Kidney (tissue), 14 donors: Measurements from ENCODE around the gene SAMMSON. TPM values are rescaled to one million over a fixed set of nuclear protein-coding genes. Genes with fewer than 3 reads are reported as not detected.

Experiments
- DNase-seq, 5 donors: peaks; one replicate each; pipeline ENCODE4 v3.0.0-alpha.2; 2013 to 2020
- FAIRE-seq: peaks from 2 replicates; lab custom pipeline; 2012; peaks lifted over from hg19 to GRCh38; lab: Jason Lieb, UNC
- H3K27ac ChIP-seq, 2 donors: one replicate each; pipeline ENCODE4 v1.7.0; 2013; ENCODE audit warnings: low read depth in 2 of 2, low read length in 2 of 2, inconsistent platforms in 1 of 2
- H3K27me3 ChIP-seq: one replicate; pipeline ENCODE4 v1.7.1; 2013; ENCODE audit warnings: low read length, inconsistent platforms; ENCODE audit not compliant: control insufficient read depth, insufficient read depth
- H3K36me3 ChIP-seq, 3 donors: one replicate each; pipeline versions ENCODE4 v1.7.0 to v1.7.1; 2013; ENCODE audit warnings: low read length in 3 of 3, control low read depth in 1 of 3, inconsistent platforms in 1 of 3; ENCODE audit not compliant: insufficient read depth in 3 of 3, control insufficient read depth in 2 of 3
- H3K4me1 ChIP-seq, 3 donors: one replicate each; pipeline versions ENCODE4 v1.7.0 to v1.7.1; 2013; ENCODE audit warnings: low read length in 3 of 3, inconsistent platforms in 1 of 3, low read depth in 1 of 3; ENCODE audit not compliant: control insufficient read depth in 2 of 3, insufficient read depth in 2 of 3
- H3K4me3 ChIP-seq, 3 donors: one replicate each; pipeline versions ENCODE4 v1.7.0 to v1.8.1; 2013; ENCODE audit warnings: low read length in 3 of 3, control low read depth in 1 of 3, inconsistent platforms in 1 of 3
- H3K9ac ChIP-seq, 3 donors: one replicate each; pipeline versions ENCODE4 v1.7.0 to v1.7.1; 2013; ENCODE audit warnings: low read length in 3 of 3, control low read depth in 1 of 3, inconsistent platforms in 1 of 3
- H3K9me3 ChIP-seq, 3 donors: one replicate each; pipeline versions ENCODE4 v1.7.0 to v1.7.1; 2013; ENCODE audit warnings: low read length in 3 of 3, control low read depth in 1 of 3, inconsistent platforms in 1 of 3; ENCODE audit not compliant: control insufficient read depth in 2 of 3, insufficient read depth in 1 of 3
- CTCF ChIP-seq: IDR thresholded peaks from 3 replicates; pipeline ENCODE4 v1.5.1; 2012; ENCODE audit warnings: mild to moderate bottlenecking, moderate library complexity, borderline replicate concordance; ENCODE audit not compliant: insufficient read depth; ENCODE audit errors: extremely low read depth
- intact Hi-C: fragments of 100-400 bp; cut with DNase I; formaldehyde crosslinking; loops from one replicate; pipeline ENCODE4 v1.11.1; 2022
- polyA plus RNA-seq: library from polyadenylated mRNA; stranded (reverse); fragments of 350-450 nt; fragmentation: Illumina TruSeq; extraction: RNeasy Lipid Tissue Mini Kit (QIAGEN cat#74804); gene quantifications from one replicate; pipeline ENCODE4 v1.2.3, GENCODE V29; 2014; ENCODE audit warnings: low read depth, low replicate concordance; ENCODE audit not compliant: insufficient read depth
- total RNA-seq: library from RNA; stranded (reverse); fragmentation: NEBNext Ultra II Directional; extraction: Animal tissue kit (Norgen Biotek cat#: 25700); gene quantifications from one replicate; pipeline ENCODE4 v1.2.1, GENCODE V29; 2021
- donor health status: control.
- donor health status: control.
- donor health status: control.
- donor health status: control.
- donor health status: control.
- donor health status: DM: yes; HTN: yes; CAD: no.
- donor health status: Normal renal cell carcinoma (clear cell type).

The SAMMSON gene
- total and polyA plus RNA-seq, 2 donors from 2014 or later: 0.98 TPM; not detected in 1

- Histone ChIP-seq H3K36me3 (no peaks in the 10 kb centered on the region), H3K27me3 (no peaks in the 10 kb centered on the region), H3K9me3 (no peaks in the 10 kb centered on the region), H3K4me1 (no peaks in the 10 kb centered on the region), H3K4me3 (no peak overlapping the region), H3K27ac (no peak overlapping the region), H3K9ac (no peak overlapping the region)
- DNase-seq (no peak), FAIRE-seq (no peak)
- no peak for TF ChIP-seq CTCF
- intact Hi-C loops: no loop called here
Observed at GRCh38 chr3:70094197-70094596, 94.7 kb downstream of the SAMMSON start.

- no peaks in the 10 kb centered on the region for H3K9me3 ChIP-seq
- no peak overlapping the region for H3K27ac ChIP-seq
- no peaks in the 10 kb centered on the region for H3K36me3 ChIP-seq
- H3K27me3 ChIP-seq: no peaks in the 10 kb centered on the region
- FAIRE-seq (no peak), DNase-seq (no peak)
- no peak overlapping the region for H3K9ac ChIP-seq
- H3K4me3 ChIP-seq: no peak overlapping the region
- intact Hi-C loops: no loop called here
- H3K4me1 ChIP-seq: no peaks in the 10 kb centered on the region
- no peak for TF ChIP-seq CTCF
Observed at GRCh38 chr3:70095260-70095659, 95.7 kb downstream of the SAMMSON start.

GRCh38 chr3:70096376-70097066 lies 97.0 kb downstream of the SAMMSON start:
- H3K36me3 ChIP-seq: no peaks in the 10 kb centered on the region
- no peak overlapping the region for H3K9ac ChIP-seq
- H3K4me3 ChIP-seq: no peak overlapping the region
- no peak for TF ChIP-seq CTCF
- no peaks in the 10 kb centered on the region for H3K27me3 ChIP-seq
- DNase-seq: no peak
- FAIRE-seq: no peak
- no peak overlapping the region for H3K27ac ChIP-seq
- H3K9me3 ChIP-seq: no peaks in the 10 kb centered on the region
- intact Hi-C loops: no loop called here
- H3K4me1 ChIP-seq: no peaks in the 10 kb centered on the region

GRCh38 chr3:70097084-70097483 lies 97.6 kb downstream of the SAMMSON start:
- FAIRE-seq (no peak), DNase-seq (no peak)
- Histone ChIP-seq H3K27ac (no peak overlapping the region), H3K36me3 (no peaks in the 10 kb centered on the region), H3K9me3 (no peaks in the 10 kb centered on the region), H3K27me3 (no peaks in the 10 kb centered on the region), H3K4me3 (no peak overlapping the region), H3K4me1 (no peaks in the 10 kb centered on the region), H3K9ac (no peak overlapping the region)
- intact Hi-C loops: no loop called here
- no peak for TF ChIP-seq CTCF
